ENCODE data around the gene FBXL7. TPM values are rescaled to one million over a fixed set of nuclear protein-coding genes. Genes with fewer than 3 reads are reported as not detected.

Gene FBXL7
- polyA plus RNA-seq, 3 donors = not detected

- H3K4me2 ChIP-seq (replicated peaks; ENCODE audit: extremely low read depth, low read length, poor library complexity, severe bottlenecking) = no peak overlapping the region
- H3K9me3 ChIP-seq (replicated peaks in 1 of 2; ENCODE audit: control insufficient read depth in 1 of 2, insufficient read depth in 1 of 2, low read length in 2 of 2) = peaks cover 9 to 23% of the 10 kb centered on the region in 2 donors
- no peaks in the 10 kb centered on the region for H4K20me1 ChIP-seq (ENCODE audit: insufficient read depth, low read length)
- 84% methylated on average over 5 of the region's 5 CpGs for WGBS (ENCODE audit: insufficient coverage)
- Mint-ChIP-seq H3K9me3 (peaks cover 0 to 9% (median 2%) of the 10 kb centered on the region in 7 donors), H3K4me3 (no peak overlapping the region), H3K27me3 (ENCODE audit: low read depth in 3 of 3) (peaks cover 0 to 2% (median 1%) of the 10 kb centered on the region in 3 donors), H3K4me1 (no peaks in the 10 kb centered on the region), H3K27ac (no peak overlapping the region), H3K36me3 (no peaks in the 10 kb centered on the region)
- H3K27me3 ChIP-seq (ENCODE audit: control insufficient read depth in 2 of 2, insufficient read depth in 2 of 2, low read length in 2 of 2) = no peaks in the 10 kb centered on the region
- no peaks in the 10 kb centered on the region for H3K4me1 ChIP-seq (ENCODE audit: control insufficient read depth in 1 of 2, insufficient read depth in 2 of 2, low read length in 2 of 2)
- intact Hi-C loops (cut with micrococcal nuclease) = no loop called here
- no peak overlapping the region for H3K27ac ChIP-seq (ENCODE audit: low read depth in 1 of 2, low read length in 2 of 2)
- no peak overlapping the region for H3K4me3 ChIP-seq (replicated peaks in 1 of 3; ENCODE audit: low read depth in 2 of 3, low read length in 3 of 3)
- no peaks in the 10 kb centered on the region for H3K79me2 ChIP-seq (ENCODE audit: insufficient read depth, low read length)
- no peak overlapping the region for H3K9ac ChIP-seq (ENCODE audit: insufficient read depth, low read length, poor library complexity, severe bottlenecking)
- H3K36me3 ChIP-seq (replicated peaks in 1 of 2; ENCODE audit: control insufficient read depth in 1 of 2, insufficient read depth in 2 of 2, low read length in 2 of 2) = no peaks in the 10 kb centered on the region
- no peak for DNase-seq
- H2AFZ ChIP-seq (ENCODE audit: insufficient read depth, low read depth, low read length, poor library complexity, severe bottlenecking) = no peak overlapping the region
- TF ChIP-seq CTCF (IDR thresholded peaks at IDR 0.05) = no peak
Measured at GRCh38 chr5:15786884-15787283, 286.9 kb downstream of the FBXL7 start.

- Mint-ChIP-seq H3K27me3 (ENCODE audit: low read depth in 3 of 3) (peaks cover 0 to 2% (median 1%) of the 10 kb centered on the region in 3 donors), H3K36me3 (no peaks in the 10 kb centered on the region), H3K27ac (no peak overlapping the region), H3K4me1 (no peaks in the 10 kb centered on the region), H3K9me3 (peaks cover 0 to 9% (median 2%) of the 10 kb centered on the region in 7 donors), H3K4me3 (no peak overlapping the region)
- Histone ChIP-seq H3K79me2 (ENCODE audit: insufficient read depth, low read length) (no peaks in the 10 kb centered on the region), H3K9me3 (replicated peaks in 1 of 2; ENCODE audit: control insufficient read depth in 1 of 2, insufficient read depth in 1 of 2, low read length in 2 of 2) (peaks cover 8 to 17% of the 10 kb centered on the region in 2 donors), H4K20me1 (ENCODE audit: insufficient read depth, low read length) (no peaks in the 10 kb centered on the region), H3K4me1 (ENCODE audit: control insufficient read depth in 1 of 2, insufficient read depth in 2 of 2, low read length in 2 of 2) (no peaks in the 10 kb centered on the region), H3K4me2 (replicated peaks; ENCODE audit: extremely low read depth, low read length, poor library complexity, severe bottlenecking) (no peak overlapping the region), H3K27ac (ENCODE audit: low read depth in 1 of 2, low read length in 2 of 2) (no peak overlapping the region), H3K9ac (ENCODE audit: insufficient read depth, low read length, poor library complexity, severe bottlenecking) (no peak overlapping the region), H3K36me3 (replicated peaks in 1 of 2; ENCODE audit: control insufficient read depth in 1 of 2, insufficient read depth in 2 of 2, low read length in 2 of 2) (no peaks in the 10 kb centered on the region), H3K4me3 (replicated peaks in 1 of 3; ENCODE audit: low read depth in 2 of 3, low read length in 3 of 3) (no peak overlapping the region), H3K27me3 (ENCODE audit: control insufficient read depth in 2 of 2, insufficient read depth in 2 of 2, low read length in 2 of 2) (no peaks in the 10 kb centered on the region), H2AFZ (ENCODE audit: insufficient read depth, low read depth, low read length, poor library complexity, severe bottlenecking) (no peak overlapping the region)
- intact Hi-C loops (cut with micrococcal nuclease) = no loop called here
- TF ChIP-seq CTCF (IDR thresholded peaks at IDR 0.05) = no peak
- no peak for DNase-seq
- 92% methylated on average over 1 of the region's 2 CpGs for WGBS (ENCODE audit: insufficient coverage)
Measured at GRCh38 chr5:15787681-15788080, 287.7 kb downstream of the FBXL7 start.

All from CD14-positive monocyte (primary cell).